ENCODE measurements around the gene TTC33.
A peak's percentile ranks its signal among the peaks of the same experiment; 100 is the strongest.

TTC33 gene

GRCh38 chr5:40784916-40785315, 29.2 kb upstream of the TTC33 start:
- no peak for TF ChIP-seq CTCF (conservative IDR thresholded peaks at IDR 0.05; ENCODE audit: low read length)
- no peak overlapping the region for H3K4me3 ChIP-seq (ENCODE audit: low read length)
- no peak for DNase-seq (ENCODE audit: low read depth)

GRCh38 chr5:40784027-40784653, 28.4 kb upstream of the TTC33 start:
- no peak overlapping the region for H3K4me3 ChIP-seq (ENCODE audit: low read length)
- no peak for DNase-seq (ENCODE audit: low read depth)
- no peak for TF ChIP-seq CTCF (conservative IDR thresholded peaks at IDR 0.05; ENCODE audit: low read length)

DNA sequence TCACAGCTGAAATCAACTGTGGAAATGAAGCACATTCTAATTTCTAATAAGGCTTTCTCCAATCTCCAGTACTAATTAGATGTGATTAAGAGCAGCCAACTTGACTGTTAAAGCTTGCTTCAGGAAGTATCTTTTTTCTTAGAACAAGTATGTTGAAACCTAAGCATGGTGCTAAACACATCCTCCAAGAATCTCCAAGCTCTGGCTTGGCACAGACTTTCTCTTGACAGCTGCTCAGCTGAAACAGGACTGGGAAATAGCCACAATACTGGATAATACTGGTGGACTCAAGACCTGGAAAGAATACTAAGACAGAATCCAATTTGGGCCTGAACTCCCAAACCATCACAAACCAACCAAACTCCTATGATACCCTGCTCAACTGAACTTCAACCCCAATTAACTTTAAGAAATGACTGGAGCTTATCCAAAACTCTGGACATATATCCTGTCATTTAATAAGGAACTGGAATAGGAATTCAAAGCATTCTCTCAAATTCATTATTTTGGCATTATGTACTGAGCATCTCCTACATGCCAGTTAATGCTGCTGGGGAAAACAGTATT, 26.2 kb upstream of the TTC33 start:
- H3K4me3 ChIP-seq (ENCODE audit: low read length) = no peak overlapping the region
- TF ChIP-seq CTCF (conservative IDR thresholded peaks at IDR 0.05; ENCODE audit: low read length) = no peak
- DNase-seq (ENCODE audit: low read depth) = peak; percentile 82

DNA sequence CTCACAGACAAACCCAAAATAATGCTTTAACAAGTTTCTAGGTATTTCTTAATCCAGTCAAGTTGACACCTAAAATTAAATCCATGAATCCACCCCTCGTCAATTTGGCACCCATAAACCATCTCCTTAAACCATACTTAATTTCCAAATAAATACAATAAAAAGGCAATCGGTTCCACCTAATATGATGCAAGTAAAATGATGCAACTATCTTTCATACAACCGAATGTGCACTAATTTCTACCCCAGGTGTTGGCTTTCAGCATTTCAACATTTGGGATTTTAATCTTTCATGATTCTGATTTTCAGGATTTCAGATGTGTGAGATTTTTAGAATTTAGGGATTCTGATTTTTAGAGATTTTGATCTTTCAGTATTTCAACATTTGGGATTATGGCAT, 25.1 kb upstream of the TTC33 start:
- no peak for DNase-seq (ENCODE audit: low read depth)
- H3K4me3 ChIP-seq (ENCODE audit: low read length) = no peak overlapping the region
- no peak for TF ChIP-seq CTCF (conservative IDR thresholded peaks at IDR 0.05; ENCODE audit: low read length)

DNA sequence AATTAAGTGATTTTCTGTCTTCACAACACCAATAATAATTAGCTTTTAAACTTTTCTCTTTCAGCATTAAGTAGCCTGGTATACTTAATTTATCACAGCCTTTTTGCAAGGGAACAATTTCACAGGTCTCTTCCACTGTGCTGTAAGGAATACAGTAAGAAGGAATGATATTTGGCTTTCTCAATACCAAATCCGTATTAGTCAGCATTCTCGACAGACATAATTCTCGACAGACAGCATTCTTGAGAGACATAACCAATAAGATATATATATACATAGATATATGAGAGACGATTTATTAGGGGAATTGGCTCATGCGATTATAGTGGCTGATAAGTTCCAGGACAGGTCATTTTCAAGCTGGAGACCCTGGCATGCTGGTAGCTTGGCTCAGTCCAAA, 24.4 kb upstream of the TTC33 start:
- DNase-seq (ENCODE audit: low read depth) = no peak
- no peak overlapping the region for H3K4me3 ChIP-seq (ENCODE audit: low read length)
- no peak for TF ChIP-seq CTCF (conservative IDR thresholded peaks at IDR 0.05; ENCODE audit: low read length)

GRCh38 chr5:40779561-40779960, 23.8 kb upstream of the TTC33 start:
- no peak for TF ChIP-seq CTCF (conservative IDR thresholded peaks at IDR 0.05; ENCODE audit: low read length)
- no peak overlapping the region for H3K4me3 ChIP-seq (ENCODE audit: low read length)
- DNase-seq (ENCODE audit: low read depth) = no peak

DNA sequence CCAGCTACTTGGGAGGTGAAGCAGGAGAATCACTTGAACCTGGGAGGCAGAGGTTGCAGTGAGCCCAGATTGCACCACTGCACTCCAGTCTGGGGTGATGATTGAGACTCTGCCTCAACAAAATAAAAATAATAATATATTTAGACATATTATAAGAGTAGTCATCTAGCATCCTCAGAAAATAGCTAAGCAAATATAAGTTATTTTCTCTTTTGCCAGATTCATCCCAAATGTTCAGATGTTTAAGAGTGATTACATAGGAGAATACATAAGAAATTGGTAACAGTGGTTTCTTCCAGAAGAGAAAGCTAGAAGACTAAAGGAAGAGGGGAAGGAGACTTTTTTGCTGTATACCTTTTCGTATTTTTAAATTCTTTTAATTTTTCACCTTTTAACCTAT, 22.4 kb upstream of the TTC33 start:
- DNase-seq (ENCODE audit: low read depth) = no peak
- no peak overlapping the region for H3K4me3 ChIP-seq (ENCODE audit: low read length)
- no peak for TF ChIP-seq CTCF (conservative IDR thresholded peaks at IDR 0.05; ENCODE audit: low read length)

Data from AG10803 (cell line).